GM19043 (cell line): ENCODE measurements around the gene R3HDM4.

Experiments used
- ATAC-seq: cut with Tn5 transposase; IDR thresholded peaks from one replicate; pipeline ENCODE4 v1.9.1; 2021; ENCODE audit warnings: low read depth; ENCODE audit not compliant: unreplicated experiment

The R3HDM4 gene

DNA sequence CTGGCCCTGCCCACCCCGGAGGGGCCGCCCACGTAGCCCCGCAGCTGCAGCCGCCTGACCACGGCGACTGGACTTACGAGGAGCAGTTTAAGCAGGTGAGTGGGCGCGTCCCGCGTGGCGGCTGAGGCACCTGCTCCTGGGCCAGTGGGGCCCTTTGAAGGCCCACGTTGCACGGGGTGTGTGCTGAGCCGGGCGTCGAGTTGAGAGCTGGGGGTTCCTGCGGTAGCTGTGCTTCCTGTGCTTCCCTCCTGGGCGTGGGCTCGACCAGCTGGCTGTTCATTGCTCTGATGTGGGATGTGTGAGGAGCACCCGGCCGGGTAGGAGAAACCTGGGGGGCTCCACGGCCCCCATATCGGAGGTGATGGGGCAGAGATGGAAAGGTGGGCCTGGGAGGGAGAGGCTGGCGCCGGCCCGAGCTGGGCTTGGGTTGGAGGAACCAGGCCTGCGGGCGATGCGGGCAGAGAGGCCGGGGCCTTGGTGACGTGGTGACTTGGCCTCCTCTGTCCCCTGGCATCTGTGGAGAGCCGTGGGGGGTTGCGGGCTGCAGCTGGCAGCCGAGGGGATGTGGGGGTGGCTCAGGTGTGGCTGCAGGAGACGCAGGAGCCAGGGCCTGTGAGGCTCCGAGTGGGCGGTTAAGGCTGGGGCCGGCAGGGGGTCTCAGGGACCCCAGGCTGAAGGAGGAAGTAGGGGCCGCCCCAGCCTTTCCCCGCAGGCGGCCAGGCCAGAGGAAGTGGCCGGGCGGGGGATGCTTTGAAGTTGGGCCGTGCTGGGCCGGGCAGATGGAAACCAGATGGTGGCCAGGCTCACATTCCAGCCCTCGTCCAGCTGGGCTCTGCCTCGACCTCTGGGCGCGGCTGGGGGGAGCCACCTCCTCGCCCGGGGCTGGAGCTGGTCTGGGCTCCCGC is 19.9 kb upstream of the R3HDM4 start:
- no peak for ATAC-seq

DNA sequence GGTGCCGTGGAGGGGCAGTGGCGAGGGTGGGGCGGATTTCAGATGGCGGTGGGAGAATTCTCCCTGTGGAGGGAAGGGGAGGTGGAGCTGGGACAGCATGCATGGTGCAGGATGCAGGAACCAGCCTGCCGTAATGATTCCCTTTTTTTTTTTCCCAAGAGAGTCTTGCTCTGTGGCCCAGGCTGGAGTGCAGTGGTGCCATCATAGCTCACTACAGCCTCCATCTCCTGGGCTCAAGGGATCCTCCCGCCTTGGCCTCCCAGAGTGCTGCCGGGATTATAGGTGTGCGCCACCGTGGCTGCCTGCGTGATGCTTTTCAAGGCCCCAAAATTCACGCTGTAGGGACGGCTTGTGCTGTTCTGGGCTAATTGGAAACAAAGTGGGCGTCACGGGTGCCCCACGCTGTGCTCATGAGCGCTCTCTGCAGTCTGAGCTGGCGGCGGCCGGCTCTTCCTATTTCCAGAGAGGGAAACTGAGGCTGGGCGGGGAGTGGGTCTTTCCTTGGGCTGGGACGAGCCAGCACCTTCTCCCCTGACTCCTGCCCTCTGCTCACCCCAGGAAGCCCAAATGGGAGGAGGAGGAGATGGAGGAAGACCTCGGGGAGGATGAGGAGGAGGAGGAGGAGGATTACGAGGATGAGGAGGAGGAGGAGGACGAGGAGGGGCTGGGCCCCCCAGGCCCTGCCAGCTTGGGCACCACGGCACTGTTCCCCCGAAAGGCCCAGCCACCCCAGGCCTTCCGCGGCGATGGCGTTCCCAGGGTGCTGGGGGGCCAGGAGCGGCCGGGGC is 19.0 kb upstream of the R3HDM4 start:
- ATAC-seq: no peak

GRCh38 chr19:929891-930258 is 16.9 kb upstream of the R3HDM4 start:
- ATAC-seq: no peak

DNA sequence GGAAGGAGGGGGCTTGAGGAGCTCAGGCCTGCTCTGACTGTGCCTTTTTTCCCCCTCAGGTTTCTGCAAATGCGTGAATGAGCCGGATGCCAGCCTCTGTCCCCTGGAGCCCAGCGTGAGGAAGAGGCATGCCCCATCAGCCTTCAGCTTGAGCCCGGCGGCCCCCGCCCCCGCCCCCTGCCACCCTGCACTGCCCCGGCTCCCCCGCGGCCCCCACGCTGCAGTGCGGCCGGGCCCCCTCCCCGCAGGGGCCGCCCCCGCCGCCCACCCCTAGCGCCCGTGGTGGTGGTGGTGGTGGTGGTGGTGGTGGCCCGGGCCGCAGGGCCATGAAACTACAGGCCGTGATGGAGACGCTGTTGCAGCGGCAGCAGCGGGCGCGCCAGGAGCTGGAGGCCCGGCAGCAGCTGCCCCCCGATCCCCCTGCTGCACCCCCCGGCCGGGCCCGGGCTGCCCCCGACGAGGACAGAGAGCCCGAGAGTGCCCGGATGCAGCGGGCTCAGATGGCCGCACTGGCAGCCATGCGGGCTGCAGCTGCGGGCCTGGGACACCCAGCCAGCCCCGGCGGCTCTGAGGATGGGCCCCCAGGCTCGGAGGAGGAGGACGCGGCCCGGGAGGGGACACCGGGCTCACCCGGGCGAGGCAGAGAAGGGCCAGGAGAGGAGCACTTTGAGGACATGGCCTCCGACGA is 16.3 kb upstream of the R3HDM4 start:
- no peak for ATAC-seq

- ATAC-seq: no peak
These were observed 15.6 kb upstream of the R3HDM4 start for GRCh38 chr19:928471-929202.

DNA sequence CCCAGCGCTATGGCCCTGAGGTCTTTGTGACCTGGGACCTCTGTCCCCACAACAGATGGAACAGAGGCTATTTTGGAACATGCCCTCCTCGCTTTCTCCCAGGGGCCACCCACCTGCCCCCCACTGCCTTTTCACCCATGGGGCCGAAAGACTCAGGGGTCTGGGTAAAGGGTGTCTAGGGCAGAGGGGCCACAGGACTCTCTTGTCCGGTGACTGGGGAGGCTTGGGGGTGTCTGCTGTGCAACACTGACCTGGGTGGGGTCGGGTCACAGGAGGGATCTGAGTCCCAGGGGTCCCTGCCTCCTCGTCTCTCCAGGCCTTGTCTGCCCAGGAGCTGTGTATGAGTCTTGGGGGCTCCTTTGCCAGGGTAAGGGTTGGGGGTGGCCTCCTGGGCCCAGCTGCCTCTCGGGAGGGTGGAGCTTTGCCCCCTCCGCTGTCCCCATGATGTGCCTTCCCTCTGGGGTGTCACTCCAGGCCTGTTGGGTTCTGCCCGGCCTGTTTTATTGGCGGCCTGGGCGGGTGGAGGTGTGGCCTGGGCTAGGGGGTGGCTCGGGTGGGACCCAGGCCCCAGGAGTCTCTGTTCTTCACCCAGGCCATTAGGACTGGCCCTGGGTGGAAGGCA is 14.9 kb upstream of the R3HDM4 start:
- ATAC-seq: no peak

GRCh38 chr19:927351-927779 is 14.3 kb upstream of the R3HDM4 start:
- ATAC-seq: no peak

DNA sequence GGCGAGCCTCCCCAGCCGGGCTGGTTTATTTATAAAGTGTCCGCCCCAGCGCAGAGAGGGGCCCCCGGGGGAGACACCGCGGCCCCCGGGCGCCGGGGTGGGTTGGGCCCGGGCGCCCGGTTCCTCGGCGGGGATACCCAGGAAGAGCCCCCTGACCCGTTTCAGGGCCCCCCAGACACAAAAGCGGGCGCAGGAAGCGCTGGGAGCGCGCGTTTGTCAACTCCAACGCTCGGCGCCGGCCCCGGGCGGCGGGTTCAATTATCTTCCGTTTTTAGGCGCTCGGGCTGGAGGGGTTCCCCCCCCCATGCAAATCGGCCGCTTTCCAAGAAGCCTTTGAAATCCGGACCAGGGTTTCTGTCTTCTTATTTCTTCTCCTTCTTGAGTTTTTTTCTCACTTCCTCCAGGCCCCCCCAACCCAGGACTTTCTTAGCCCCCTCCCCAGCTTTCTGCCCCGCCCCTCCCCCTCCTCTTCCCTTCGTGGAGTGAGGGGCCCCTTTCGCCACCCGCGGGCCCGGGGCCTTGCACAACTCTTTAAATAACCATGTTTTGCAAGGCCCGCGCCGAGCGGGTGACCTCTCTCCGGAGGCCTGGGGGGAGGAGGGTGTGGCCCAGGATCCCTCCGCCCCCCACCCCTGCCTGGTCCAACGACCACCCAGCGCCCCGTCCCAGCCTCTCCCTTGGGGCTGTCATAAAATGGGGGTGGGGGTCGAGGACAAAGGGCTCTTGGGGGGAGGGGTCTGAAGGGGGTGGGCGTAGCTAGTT is 13.8 kb upstream of the R3HDM4 start:
- ATAC-seq: no peak

DNA sequence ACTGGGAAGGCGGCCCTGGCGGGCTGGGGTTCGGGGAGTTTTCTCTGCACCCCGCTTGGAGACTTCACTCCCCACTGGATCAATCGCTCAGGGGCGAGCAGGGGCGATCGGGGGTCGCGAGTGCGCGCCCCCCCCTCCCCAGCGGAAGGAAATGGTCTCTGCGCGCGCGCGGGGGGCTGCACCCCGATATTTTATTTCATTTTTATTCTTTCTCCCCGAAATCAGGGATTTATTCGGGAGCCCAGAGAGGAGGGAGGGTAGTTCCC is 13.2 kb upstream of the R3HDM4 start:
- ATAC-seq: no peak

GRCh38 chr19:925526-926322 is 12.7 kb upstream of the R3HDM4 start, which contains the start of gene ARID3A:
TSS of gene ARID3A (plus strand) at chr19:926035. CDS start at chr19:929529, 3,494 bp downstream.
- no peak for ATAC-seq

GRCh38 chr19:925087-925525 is 12.1 kb upstream of the R3HDM4 start:
- no peak for ATAC-seq

DNA sequence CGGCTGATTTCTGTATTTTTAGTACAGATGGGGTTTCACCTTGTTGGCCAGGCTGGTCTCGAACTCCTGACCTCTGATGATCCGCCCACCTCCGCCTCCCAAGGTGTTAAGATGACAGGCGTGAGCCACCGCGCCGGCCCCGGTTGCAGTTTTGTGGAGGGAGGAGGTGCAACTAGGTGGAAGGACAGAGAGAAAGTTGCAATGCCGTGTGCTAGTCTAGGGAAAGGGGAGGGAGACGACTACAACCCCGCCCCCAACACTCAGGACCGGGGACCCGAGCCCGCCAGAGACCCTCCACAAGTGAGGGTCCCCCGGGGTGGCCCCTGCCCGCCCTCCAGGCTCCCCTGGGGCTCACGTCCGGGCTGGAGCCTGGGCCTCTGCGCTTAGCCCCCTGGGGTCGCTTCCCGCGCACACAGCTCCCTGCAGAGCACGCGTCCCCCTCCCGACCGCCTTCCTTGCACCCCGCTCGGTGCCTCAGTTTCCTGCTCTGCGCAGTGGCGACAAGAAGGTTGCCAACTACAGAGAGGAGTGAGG is 11.6 kb upstream of the R3HDM4 start:
- no peak for ATAC-seq

GRCh38 chr19:920051-920864 is 7.2 kb upstream of the R3HDM4 start:
- no peak for ATAC-seq

DNA sequence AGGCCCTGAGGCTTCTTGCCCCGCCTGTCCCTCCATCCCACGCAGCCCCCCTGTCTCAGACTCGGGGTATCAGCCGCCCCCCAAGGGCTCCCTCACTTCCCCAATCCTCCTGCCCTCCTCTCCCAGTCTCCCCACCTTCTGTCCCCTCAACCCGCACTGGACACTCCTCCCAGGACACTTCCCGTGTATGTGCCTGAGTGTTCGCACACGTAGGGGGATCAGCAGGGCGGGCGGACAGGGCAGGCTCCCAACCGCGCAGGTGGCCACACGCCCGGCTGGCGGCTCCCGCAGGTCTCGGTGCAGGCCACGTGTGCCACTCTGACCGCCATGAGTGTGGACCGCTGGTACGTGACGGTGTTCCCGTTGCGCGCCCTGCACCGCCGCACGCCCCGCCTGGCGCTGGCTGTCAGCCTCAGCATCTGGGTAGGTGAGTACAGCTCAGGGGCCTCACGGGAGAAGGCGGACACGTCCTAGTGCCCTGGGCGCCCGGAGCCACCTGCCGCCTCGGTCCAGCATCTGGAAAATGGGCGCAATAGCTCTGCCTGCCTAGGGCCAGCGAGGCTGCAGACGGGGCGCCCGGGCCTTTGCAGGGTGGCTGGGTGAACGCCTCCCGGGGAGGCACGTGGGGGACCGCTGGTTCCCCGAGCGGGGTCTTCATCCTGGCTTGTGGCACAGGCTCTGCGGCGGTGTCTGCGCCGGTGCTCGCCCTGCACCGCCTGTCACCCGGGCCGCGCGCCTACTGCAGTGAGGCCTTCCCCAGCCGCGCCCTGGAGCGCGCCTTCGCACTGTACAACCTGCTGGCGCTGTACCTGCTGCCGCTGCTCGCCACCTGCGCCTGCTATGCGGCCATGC is 6.4 kb upstream of the R3HDM4 start:
- no peak for ATAC-seq

DNA sequence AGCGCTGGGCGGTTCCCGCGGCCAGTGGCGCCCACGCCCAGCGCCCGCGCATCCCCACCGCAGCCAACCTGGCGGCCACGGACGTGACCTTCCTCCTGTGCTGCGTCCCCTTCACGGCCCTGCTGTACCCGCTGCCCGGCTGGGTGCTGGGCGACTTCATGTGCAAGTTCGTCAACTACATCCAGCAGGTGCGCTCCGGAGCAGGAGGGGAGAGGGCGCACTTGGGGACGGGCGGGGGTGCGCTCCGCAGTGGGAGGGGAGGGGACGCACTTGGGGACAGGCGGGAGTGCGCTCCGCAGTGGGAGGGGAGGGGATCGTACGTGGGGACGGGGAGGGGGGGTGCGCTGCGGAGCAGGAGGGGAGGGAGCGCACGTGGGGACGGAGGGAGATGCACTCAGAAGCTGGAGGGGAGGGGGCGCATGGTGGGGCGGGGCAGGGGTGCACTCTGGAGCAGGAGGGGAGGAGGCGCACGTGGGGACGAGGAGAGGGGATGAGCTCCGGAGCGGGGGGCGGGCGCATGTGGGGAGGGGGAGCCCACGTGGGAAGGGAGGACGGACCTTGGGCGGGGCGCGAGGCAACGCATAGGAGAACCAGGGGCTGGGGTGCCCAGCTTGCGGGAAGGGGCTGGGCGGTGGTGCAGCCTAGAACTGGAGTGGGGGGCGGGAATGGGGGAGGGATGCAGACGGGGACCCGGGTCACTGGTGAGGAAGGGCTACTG is 5.6 kb upstream of the R3HDM4 start:
- no peak for ATAC-seq

DNA sequence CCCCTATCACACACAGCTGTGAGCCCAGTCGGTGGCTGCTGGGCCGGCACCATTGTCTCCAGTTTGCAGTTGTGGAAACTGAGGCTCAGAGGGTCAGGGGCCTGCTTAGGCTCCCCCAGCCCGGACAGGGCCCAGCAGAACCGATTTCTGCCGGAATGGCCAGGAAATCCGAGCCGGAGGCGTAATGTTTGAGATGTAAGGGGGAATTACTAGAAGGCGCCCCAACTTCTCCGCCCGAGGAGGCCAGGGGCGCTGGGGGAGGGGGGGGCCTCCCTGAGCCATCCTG is 5.1 kb upstream of the R3HDM4 start:
- no peak for ATAC-seq
